GM12892 (cell line): Measurements from ENCODE around the gene SLC24A3.

Experiments
- POLR2A ChIP-seq: IDR thresholded peaks from 2 replicates; pipeline ENCODE4 v1.6.1; 2011; ENCODE audit warnings: low read depth, low read length, control low read depth
- POLR2AphosphoS5 ChIP-seq: IDR thresholded peaks from 2 replicates; pipeline ENCODE4 v1.6.1; 2011; ENCODE audit warnings: low read depth, low read length, control low read depth
- TAF1 ChIP-seq: IDR thresholded peaks from 2 replicates; pipeline ENCODE4 v1.6.1; 2011; ENCODE audit warnings: low read depth, mild to moderate bottlenecking, control low read depth, low read length, borderline replicate concordance

GRCh38 chr20:19463597-19463996 is 251.2 kb downstream of the SLC24A3 start:
- no peak for TF ChIP-seq POLR2A
- no peak for TF ChIP-seq TAF1
- no peak for TF ChIP-seq POLR2AphosphoS5
